Brain microvascular endothelial cell (primary cell): ENCODE measurements around the gene HBB.

Experiments used
- DNase-seq: peaks from one replicate; pipeline ENCODE4 v3.0.0-alpha.2; 2020
- H3K27ac ChIP-seq: fragments of 250-450 bp; sonication (Bioruptor Pico); 2 replicates; pipeline ENCODE4 v1.5.1; 2020; ENCODE audit warnings: mild to moderate bottlenecking, moderate library complexity
- H3K27me3 ChIP-seq: fragments of 250-450 bp; sonication (Bioruptor Pico); replicated peaks from 2 replicates; pipeline ENCODE4 v1.5.1; 2020; ENCODE audit warnings: mild to moderate bottlenecking
- H3K36me3 ChIP-seq: fragments of 250-450 bp; sonication (Bioruptor Pico); replicated peaks from 2 replicates; pipeline ENCODE4 v1.5.1; 2020; ENCODE audit warnings: mild to moderate bottlenecking
- H3K4me3 ChIP-seq: 2 replicates; pipeline ENCODE4 v1.5.1; 2011; ENCODE audit warnings: low read depth, mild to moderate bottlenecking, control low read depth, low read length, moderate library complexity
- CTCF ChIP-seq: IDR thresholded peaks from 2 replicates; pipeline ENCODE4 v1.5.1; 2011; ENCODE audit warnings: low read depth, mild to moderate bottlenecking, moderate library complexity, low read length, control low read depth, inconsistent platforms; ENCODE audit errors: missing control alignments
- in situ Hi-C: cut with HindIII; loops from 2 replicates; pipeline ENCODE4 v1.10.0; 2017; ENCODE audit warnings: low sequenced_read_pairs, low pct_ligation_motif_present

Gene HBB

DNA sequence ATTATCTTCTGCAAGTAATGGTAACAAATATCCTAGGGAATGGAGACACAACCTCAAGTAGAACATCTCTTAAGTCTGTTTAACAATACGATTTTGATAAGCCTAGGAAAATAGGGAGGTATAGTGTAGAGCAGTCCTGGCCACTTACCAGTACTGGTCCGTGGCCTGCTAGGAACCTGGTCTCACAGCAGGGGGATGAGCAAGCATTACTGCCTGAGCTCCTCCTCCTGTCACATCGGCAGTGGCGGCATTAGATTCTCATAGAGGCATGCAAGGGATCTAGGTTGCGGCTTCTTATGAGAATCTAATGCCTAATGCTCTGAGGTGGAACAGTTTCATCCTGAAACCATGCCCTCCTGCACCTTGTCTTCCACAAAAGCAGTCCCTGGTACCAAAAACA, 30.8 kb downstream of the HBB start:
- H3K27ac ChIP-seq, result no peak overlapping the region
- H3K27me3 ChIP-seq, result no peaks in the 10 kb centered on the region
- no peak overlapping the region for H3K4me3 ChIP-seq
- no peaks in the 10 kb centered on the region for H3K36me3 ChIP-seq
- no peak for TF ChIP-seq CTCF
- no peak for DNase-seq
- in situ Hi-C loops, result no loop called here

DNA sequence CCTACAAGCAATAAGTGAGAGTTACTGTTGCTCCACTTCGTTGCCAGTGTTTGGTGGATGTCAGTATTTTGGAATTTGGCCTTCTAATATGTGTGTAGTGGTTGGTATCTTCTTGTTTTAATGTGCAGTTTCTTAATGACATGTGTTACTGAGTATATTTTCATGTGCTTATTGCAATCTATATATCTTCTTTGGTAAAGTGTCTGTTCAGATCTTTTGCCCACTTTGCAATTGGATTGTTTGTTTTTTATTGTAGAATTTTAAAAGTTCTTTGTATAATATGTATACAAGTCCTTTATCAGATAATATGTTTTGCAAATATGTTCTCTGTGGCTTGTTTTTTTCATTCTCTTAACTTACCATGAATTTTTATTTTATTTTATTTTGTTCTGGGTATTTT, 34.1 kb downstream of the HBB start:
- no peak for DNase-seq
- TF ChIP-seq CTCF, result no peak
- Histone ChIP-seq H3K27ac (no peak overlapping the region), H3K4me3 (no peak overlapping the region), H3K27me3 (no peaks in the 10 kb centered on the region), H3K36me3 (no peaks in the 10 kb centered on the region)
- in situ Hi-C loops, result no loop called here

DNA sequence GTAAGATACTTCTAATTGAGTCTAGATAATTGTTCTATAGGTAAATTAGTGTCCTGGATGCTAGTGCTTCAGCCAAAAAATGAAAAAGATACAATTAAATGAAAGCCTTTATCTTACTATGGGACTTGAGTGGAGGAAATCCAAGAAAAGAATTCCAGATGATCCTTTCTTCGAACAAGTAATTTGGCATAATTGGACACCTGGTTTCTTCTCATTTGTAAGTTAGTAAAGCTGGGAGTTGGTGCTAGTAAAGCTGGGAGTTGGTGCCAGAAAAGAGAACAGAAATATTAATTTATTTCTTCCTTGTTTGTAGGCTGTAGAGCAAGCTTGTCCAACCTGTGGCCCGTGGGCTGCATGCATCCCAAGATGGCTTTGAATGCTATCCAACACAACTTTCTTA, 38.7 kb downstream of the HBB start:
- TF ChIP-seq CTCF, result no peak
- in situ Hi-C loops, result no loop called here
- Histone ChIP-seq H3K27ac (no peak overlapping the region), H3K4me3 (no peak overlapping the region), H3K36me3 (no peaks in the 10 kb centered on the region), H3K27me3 (no peaks in the 10 kb centered on the region)
- DNase-seq, result no peak

DNA sequence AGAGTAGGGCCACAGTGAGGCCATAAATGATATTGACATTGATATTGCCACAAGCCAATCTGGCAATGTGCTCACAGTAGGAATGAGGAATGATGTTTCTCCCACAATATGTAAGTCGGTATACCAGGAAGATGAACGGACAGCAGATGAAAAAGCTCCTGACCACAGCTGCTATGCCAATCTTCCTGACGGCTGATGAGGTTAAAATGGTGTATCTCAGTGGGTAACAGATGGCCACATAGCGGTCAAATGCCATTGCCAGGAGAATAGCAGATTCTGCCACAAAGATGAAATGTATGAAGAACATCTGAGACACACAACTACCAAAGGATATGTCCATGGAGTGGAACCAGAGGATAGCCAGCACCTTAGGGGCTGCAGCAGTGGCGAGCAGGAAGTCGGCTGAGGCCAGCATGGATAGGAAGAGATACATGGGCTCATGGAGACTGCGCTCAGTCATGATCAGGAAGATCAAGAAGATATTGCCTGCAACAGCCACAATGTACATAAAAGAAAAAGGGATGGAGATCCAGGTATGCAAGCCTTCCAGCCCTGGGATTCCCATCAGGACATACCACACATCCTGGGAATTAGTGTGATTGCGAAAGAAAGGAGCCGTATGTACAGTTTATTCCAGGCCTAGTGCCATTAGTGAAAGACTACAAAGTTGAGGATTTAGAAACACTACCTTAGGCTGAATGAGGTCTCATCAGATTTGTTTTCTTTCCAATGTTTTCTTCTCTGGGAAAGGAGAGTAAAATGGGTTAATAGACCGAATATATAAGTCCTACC, 48.6 kb downstream of the HBB start:
- Histone ChIP-seq H3K27ac (no peak overlapping the region), H3K27me3 (no peaks in the 10 kb centered on the region), H3K4me3 (no peak overlapping the region), H3K36me3 (no peaks in the 10 kb centered on the region)
- in situ Hi-C loops, result no loop called here
- DNase-seq, result no peak
- no peak for TF ChIP-seq CTCF
